ENCODE data around the gene TUBA4A. TPM values are rescaled to one million over a fixed set of nuclear protein-coding genes. Genes with fewer than 3 reads are reported as not detected.

The TUBA4A gene
- polyA plus RNA-seq, 1 donor from 2014 or later: not detected

- Histone ChIP-seq H3K79me2 (replicated peaks; ENCODE audit: insufficient read depth, low read length) (no peaks in the 10 kb centered on the region), H3K4me2 (ENCODE audit: low read length) (no peak overlapping the region), H2AFZ (ENCODE audit: low read depth, low read length) (no peak overlapping the region), H3K9ac (ENCODE audit: low read length) (no peak overlapping the region), H4K20me1 (ENCODE audit: insufficient read depth) (no peaks in the 10 kb centered on the region), H3K27me3 (ENCODE audit: insufficient read depth, low read depth, low read length) (no peaks in the 10 kb centered on the region), H3K4me3 (ENCODE audit: low read length) (no peak overlapping the region), H3K9me3 (ENCODE audit: low read length) (no peaks in the 10 kb centered on the region), H3K9me2 (ENCODE audit: insufficient read depth, low read length) (no peaks in the 10 kb centered on the region), H3K36me3 (ENCODE audit: insufficient read depth, low read length) (no peaks in the 10 kb centered on the region), H3K27ac (ENCODE audit: low read length) (no peak overlapping the region), H3F3A (ENCODE audit: insufficient read depth, low read length, poor library complexity, severe bottlenecking) (no peaks in the 10 kb centered on the region)
- TF ChIP-seq CTCF (IDR thresholded peaks at IDR 0.05; ENCODE audit: poor library complexity, severe bottlenecking): no peak
- no peak for TF ChIP-seq EP300 (conservative IDR thresholded peaks at IDR 0.05; ENCODE audit: poor library complexity, severe bottlenecking)
- no peak for TF ChIP-seq EZH2 (IDR thresholded peaks at IDR 0.05; ENCODE audit: borderline replicate concordance, insufficient read depth, low read length, poor library complexity, severe bottlenecking)
- TF ChIP-seq SMC3 (conservative IDR thresholded peaks at IDR 0.05; ENCODE audit: poor library complexity): no peak
- no peak for TF ChIP-seq RAD21 (conservative IDR thresholded peaks at IDR 0.05)
- no peak for TF ChIP-seq TAF1 (IDR thresholded peaks at IDR 0.05; ENCODE audit: low read depth)
- TF ChIP-seq MXI1 (conservative IDR thresholded peaks at IDR 0.05; ENCODE audit: poor library complexity, severe bottlenecking): no peak
- TF ChIP-seq POLR2AphosphoS5 (IDR thresholded peaks at IDR 0.05): no peak
- no peak for TF ChIP-seq REST (IDR thresholded peaks at IDR 0.05; ENCODE audit: borderline replicate concordance)
Measured at GRCh38 chr2:219286436-219287115, 32.9 kb upstream of the TUBA4A start.

GRCh38 chr2:219285894-219286425 is 32.2 kb upstream of the TUBA4A start:
- no peak overlapping the region for H3K27ac ChIP-seq (ENCODE audit: low read length)
- H3F3A ChIP-seq (ENCODE audit: insufficient read depth, low read length, poor library complexity, severe bottlenecking): no peaks in the 10 kb centered on the region
- H4K20me1 ChIP-seq (ENCODE audit: insufficient read depth): no peaks in the 10 kb centered on the region
- no peak overlapping the region for H3K4me3 ChIP-seq (ENCODE audit: low read length)
- H3K4me2 ChIP-seq (ENCODE audit: low read length): no peak overlapping the region
- H3K36me3 ChIP-seq (ENCODE audit: insufficient read depth, low read length): no peaks in the 10 kb centered on the region
- no peaks in the 10 kb centered on the region for H3K79me2 ChIP-seq (replicated peaks; ENCODE audit: insufficient read depth, low read length)
- H3K9ac ChIP-seq (ENCODE audit: low read length): no peak overlapping the region
- H2AFZ ChIP-seq (ENCODE audit: low read depth, low read length): no peak overlapping the region
- no peaks in the 10 kb centered on the region for H3K9me3 ChIP-seq (ENCODE audit: low read length)
- no peaks in the 10 kb centered on the region for H3K27me3 ChIP-seq (ENCODE audit: insufficient read depth, low read depth, low read length)
- H3K9me2 ChIP-seq (ENCODE audit: insufficient read depth, low read length): no peaks in the 10 kb centered on the region
- TF ChIP-seq POLR2AphosphoS5 (IDR thresholded peaks at IDR 0.05) (no peak), EP300 (conservative IDR thresholded peaks at IDR 0.05; ENCODE audit: poor library complexity, severe bottlenecking) (no peak), TAF1 (IDR thresholded peaks at IDR 0.05; ENCODE audit: low read depth) (no peak), RAD21 (conservative IDR thresholded peaks at IDR 0.05) (no peak), MXI1 (conservative IDR thresholded peaks at IDR 0.05; ENCODE audit: poor library complexity, severe bottlenecking) (no peak), EZH2 (IDR thresholded peaks at IDR 0.05; ENCODE audit: borderline replicate concordance, insufficient read depth, low read length, poor library complexity, severe bottlenecking) (no peak), SMC3 (conservative IDR thresholded peaks at IDR 0.05; ENCODE audit: poor library complexity) (no peak), REST (IDR thresholded peaks at IDR 0.05; ENCODE audit: borderline replicate concordance) (no peak), CTCF (IDR thresholded peaks at IDR 0.05; ENCODE audit: poor library complexity, severe bottlenecking) (no peak)

All from neural cell (in vitro differentiated cells).